Urothelium cell line (cell line): ENCODE data around the gene DCLK2.

ENCODE experiments used
- DNase-seq: peaks from one replicate; pipeline ENCODE4 v3.0.0; 2011; ENCODE audit warnings: low spot score, mixed read lengths
- FAIRE-seq: peaks from 2 replicates; lab custom pipeline; 2011; peaks lifted over from hg19 to GRCh38; lab: Jason Lieb, UNC

Gene DCLK2

GRCh38 chr4:150255610-150256224 is 177.5 kb downstream of the DCLK2 start:
- DNase-seq (no peak), FAIRE-seq (no peak)

DNA sequence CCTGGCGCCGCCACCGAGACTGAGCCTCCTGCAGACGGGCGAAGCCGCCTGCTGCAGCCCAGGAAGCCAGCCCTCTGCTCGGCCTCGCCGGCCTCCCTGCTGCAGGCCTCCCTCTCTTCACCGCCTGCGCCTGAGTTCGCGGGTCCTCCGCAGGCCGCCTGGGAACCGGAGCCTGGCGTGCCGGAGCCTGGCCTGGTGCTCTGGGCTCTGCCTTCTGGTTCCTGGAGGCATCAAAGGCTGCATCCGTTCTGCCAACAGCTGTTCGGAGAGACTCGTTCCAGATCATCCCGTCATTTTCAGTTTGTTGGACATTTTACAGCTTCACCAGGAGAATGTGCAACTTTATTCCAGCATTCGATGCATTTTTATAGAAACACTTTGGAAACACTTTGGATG is 178.0 kb downstream of the DCLK2 start:
- no peak for DNase-seq
- no peak for FAIRE-seq

GRCh38 chr4:150256841-150257730 is 178.8 kb downstream of the DCLK2 start:
- FAIRE-seq (no peak), DNase-seq (no peak)

DNA sequence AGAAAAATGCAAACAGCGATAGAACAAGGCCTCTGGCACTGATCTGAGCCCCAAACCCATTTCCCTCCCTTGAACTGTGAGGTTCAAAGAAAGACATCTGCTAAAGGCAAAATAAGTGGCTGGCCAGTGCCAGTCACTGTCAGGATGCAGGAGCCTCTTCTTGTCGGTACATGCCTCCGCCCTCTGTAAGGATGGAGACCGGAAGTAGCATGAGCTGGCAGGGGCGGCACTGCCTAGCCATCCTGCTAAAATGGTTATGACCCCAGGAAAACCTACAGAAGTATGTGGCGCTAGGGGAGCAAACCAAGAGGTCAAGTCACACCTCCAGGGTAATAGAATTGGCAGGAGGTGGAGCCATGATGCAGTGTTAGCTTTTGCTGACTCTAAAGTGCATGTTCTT is 180.3 kb downstream of the DCLK2 start:
- FAIRE-seq (no peak), DNase-seq (no peak)

DNA sequence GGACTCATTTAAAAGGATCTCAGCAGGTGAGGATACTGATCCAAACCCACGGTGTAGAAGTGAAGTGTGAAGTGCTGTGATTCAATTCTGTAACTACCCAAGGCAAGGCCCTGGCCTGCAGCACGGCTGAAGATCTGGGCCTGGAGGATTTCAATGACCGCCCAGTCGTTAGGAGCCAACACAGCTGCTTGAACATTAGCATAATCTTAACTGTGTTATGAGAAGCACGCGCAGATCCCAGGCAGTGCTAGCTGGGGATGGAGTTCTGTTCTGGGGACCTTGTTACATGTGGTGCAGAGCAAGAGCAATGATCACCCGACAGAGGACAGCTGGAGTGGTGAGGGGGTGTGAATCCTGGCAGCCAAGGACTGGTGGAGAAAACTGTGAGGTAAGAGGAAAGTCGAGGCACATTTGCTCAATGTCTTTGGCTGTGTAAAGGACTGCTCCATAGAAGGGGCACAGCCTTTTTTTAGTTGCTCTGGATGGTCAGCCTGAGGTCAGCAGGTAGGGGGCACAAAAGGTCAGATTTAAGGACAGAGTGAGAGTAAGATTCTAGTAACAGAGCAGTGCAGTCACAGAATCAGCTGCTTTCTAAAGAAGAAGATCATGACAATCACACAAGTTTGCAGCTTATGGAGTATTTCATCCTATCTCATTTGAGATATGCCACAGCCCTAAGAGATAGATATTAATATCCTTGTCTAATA is 181.8 kb downstream of the DCLK2 start:
- no peak for FAIRE-seq
- DNase-seq = no peak

DNA sequence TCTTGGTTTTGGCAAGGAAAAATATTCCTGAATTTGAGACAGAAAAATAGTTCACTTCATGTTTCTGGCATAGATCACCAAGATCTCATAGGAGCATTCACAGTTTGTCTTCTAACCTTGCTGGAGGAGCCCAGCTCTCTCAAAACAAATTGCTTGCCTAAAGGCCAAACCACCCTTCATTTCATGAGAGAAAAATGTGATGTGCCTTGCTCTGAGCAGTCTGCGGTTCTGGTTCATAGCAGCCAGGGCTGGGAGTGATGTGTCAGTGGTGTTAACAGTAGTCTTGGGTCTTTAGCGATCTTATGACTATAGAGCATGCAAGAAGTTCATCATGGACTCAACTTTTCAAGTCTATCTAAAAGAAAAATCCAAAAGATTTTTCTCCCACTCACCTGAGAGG is 183.3 kb downstream of the DCLK2 start:
- DNase-seq = no peak
- FAIRE-seq = no peak

- no peak for FAIRE-seq
- no peak for DNase-seq
Observed at GRCh38 chr4:150262611-150263010, 184.4 kb downstream of the DCLK2 start.

GRCh38 chr4:150264595-150265161 is 186.4 kb downstream of the DCLK2 start:
- no peak for DNase-seq
- FAIRE-seq = no peak

GRCh38 chr4:150265806-150266205 is 187.6 kb downstream of the DCLK2 start:
- FAIRE-seq (no peak), DNase-seq (no peak)

- FAIRE-seq (no peak), DNase-seq (no peak)
Observed at GRCh38 chr4:150268444-150268843, 190.2 kb downstream of the DCLK2 start.

DNA sequence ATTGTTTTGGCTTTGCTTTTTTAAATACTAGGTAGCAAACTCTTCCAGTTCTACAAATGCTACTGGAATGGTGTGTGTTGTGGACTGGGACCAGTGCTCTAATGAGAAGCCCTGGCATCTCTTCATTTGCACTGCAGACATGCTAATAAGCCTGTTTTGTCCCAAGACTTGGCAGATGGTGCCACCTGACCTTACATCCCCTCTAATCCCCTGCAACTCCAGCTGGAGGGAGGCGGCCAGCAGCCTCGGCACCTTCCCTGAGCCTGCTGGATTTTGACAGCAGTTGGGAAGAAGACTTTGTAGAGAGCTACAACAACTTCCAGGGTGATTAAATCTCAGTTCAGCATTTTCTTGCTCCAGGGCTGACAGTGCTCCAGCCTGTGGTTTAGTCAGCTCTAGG is 200.0 kb downstream of the DCLK2 start:
- no peak for FAIRE-seq

DNA sequence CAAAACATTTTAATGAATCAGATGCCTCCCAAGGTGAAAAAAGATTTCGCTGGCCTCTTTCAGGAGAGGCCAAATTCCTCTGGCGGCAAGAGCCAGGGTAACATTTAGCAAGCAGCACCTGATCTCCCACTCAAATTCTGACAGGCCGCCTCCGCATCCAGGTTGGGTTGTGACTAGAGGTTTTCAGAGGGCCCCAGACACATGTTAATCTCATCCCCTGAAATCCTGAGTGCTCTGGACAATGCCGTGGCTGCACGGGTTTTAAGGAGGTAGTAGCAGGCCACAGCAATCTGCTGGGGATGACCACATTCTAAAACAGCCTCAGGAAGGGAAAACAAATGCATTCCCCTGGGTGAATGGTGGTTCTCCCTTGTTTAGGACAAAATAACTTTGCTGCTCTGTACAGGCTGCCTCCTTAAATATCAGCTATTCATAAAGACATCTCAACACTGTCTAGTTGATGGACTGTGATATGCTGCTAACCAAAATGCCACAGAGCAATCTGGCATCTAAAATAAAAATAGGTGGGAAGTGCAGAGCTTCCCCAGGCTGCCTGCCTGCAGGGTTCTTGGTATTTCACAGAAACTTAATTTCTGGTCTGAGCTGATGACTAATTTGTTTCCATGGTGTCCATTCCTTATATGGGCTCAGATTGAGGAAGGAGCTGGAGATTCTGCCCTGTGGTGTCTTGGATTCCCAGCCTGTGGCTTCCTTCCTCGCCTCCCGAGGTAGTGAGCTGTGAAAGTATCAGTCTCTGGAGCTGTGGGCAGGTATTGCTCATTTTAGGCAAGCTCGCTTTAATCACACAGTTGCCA is 202.0 kb downstream of the DCLK2 start:
- FAIRE-seq (peak; percentile 83), DNase-seq (peak; percentile 52)

More for the DNA sequence above, 200.0 kb downstream of the DCLK2 start:
- no peak for DNase-seq

GRCh38 chr4:150280975-150281374 is 202.7 kb downstream of the DCLK2 start:
- DNase-seq (no peak), FAIRE-seq (no peak)

DNA sequence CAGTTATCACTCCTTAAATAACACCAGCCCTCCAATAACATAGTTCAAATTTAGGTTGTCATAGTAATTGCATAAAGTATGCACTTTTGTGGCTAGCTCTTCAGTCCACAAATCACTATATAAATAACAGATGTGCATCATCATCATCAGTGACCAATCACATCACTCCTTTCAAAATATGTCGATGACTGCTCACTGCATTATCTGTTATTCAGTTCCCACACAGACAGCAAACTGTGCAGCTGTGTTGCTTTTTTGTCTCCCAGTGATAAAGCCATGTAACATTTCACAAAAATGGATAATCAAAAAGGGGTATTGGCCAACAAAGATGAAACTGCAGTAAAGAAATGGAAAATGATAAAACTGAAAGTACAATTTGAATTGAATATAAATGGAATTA is 205.4 kb downstream of the DCLK2 start:
- peak; percentile 71 for FAIRE-seq
- no peak for DNase-seq

- DNase-seq (no peak), FAIRE-seq (peak; percentile 66)
Observed at GRCh38 chr4:150286656-150287055, 208.4 kb downstream of the DCLK2 start.

DNA sequence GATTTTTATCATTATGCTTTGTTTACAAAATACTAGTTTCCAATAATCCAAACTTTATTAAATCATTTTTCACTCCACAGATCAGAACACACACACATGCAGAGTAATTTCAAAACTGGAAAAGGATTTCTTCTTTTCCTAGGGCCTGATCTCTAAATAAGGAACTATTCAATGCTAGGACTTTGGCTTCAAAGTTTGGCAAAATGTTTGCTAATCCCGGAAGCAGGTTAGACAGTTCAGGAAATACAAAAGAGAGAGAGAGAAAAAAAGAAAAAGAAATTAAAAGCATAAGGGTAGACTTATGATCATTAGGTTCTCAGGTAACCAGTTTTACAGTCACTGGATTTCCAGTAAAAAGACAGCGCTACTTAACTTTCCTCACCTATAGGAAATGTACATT is 211.0 kb downstream of the DCLK2 start:
- DNase-seq (no peak), FAIRE-seq (no peak)

- no peak for DNase-seq
- FAIRE-seq = peak; percentile 66
Observed at GRCh38 chr4:150289881-150290280, 211.6 kb downstream of the DCLK2 start.

GRCh38 chr4:150297861-150298474 is 219.7 kb downstream of the DCLK2 start:
- DNase-seq = peak; percentile 17
- peak; percentile 78 for FAIRE-seq

DNA sequence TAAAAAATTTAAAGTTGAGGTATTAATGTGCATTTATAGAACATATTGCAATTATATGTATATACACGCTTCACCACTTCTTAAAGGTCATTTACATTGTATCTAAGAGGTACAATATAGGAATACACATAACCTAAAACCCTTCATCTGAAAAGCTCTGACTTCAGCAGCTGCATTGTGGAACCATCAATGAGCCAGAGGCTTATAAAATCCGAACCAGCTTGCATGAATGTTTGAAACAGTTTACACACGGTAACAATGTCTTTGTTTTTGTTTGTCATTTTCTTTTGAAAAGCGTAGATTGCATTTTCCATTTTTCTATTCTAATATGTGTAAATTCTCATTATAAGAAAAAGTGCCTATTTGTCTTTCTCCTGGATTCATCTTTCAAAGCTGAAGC is 221.6 kb downstream of the DCLK2 start:
- no peak for FAIRE-seq

DNA sequence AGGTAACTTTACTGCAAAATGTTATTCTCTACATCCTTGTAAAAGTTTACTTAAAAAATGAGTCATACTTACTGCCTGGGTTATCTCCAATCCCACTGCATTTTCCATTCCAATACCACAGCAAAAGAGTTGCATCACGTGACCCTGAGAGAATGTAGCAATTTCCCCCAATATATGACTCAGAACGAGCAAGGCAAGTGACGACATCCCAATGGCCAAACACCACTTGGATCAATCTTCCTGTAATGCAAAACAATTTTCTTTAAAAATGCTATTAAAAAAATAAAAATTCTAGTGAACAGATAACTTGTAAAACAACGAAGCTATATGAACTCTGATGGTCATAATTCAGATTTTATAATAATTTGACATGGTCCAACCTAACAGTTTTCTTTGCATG is 224.3 kb downstream of the DCLK2 start:
- FAIRE-seq = peak; percentile 73
- DNase-seq = peak; percentile 85

More for the DNA sequence above, 221.6 kb downstream of the DCLK2 start:
- no peak for DNase-seq
